Mesenteric fat pad (tissue), 1 donor: Measurements from ENCODE around the gene CHEK2. TPM values are rescaled to one million over a fixed set of nuclear protein-coding genes. Genes with fewer than 3 reads are reported as not detected.
"Not testable (repeated sequence)": the region's sequence is repeated elsewhere in the genome, so short reads cannot be mapped to it uniquely, and the experiment has no call there.

Experiments used
- DNase-seq: peaks from one replicate; pipeline ENCODE4 v3.0.0-alpha.2; 2020; ENCODE audit warnings: low spot score
- total RNA-seq: library from RNA; stranded (reverse); fragmentation: NEBNext Ultra II Directional; extraction: Animal tissue kit (Norgen Biotek cat#: 25700); gene quantifications from one replicate; pipeline ENCODE4 v1.2.1, GENCODE V29; 2021
- donor health status: DM: yes; HTN: yes; CAD: no.

CHEK2 gene
- total RNA-seq, 1 donor from 2014 or later = 5.3 TPM

DNA sequence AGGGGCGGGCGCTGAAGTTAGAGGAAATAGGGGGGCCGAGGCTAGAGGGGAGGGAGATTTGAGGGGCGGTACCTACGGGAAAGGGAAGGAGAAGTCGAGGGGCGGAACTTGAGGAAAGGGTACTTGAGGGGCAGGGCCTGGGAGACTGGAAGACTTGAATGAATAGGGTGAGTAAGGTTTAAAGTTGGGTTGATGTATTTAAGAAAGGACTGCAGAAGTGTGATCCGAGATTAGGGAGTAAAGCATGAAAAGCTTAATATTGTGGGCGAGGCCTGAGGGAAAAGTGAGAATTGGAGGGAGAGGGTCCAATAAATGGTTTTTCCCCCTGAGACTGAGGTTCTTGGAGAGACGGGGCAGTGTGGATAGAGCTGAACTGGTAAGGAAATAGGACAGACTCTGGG is 942 bp upstream of the CHEK2 start:
- DNase-seq = no peak

DNA sequence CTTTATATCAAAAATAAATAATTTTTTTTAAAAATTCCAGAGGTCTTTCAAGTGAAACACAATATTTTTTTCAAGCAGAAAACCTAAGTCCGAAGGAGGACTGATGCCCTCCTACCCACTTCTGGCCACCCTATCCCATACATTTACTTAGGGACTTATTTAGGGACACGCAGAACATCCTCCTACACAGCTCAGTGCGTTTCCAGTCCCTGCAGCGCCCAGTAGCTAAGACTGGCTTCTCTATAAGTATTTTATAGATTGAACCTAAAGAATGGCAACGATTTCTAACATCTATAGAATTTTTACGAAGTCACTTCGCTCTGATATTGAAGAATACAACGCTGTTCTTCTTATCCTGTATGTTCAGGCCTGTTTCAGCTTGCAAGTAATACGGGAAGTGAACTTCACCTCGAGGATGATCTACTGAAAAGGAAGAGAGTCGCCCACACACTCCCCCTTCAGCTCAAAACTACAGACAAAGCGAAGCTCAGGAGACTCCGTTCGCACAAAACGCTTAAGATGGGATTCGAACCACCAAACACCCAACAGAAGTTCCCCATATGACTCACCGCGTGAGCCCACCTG is 328 bp downstream of the CHEK2 start:
- DNase-seq = no peak

DNA sequence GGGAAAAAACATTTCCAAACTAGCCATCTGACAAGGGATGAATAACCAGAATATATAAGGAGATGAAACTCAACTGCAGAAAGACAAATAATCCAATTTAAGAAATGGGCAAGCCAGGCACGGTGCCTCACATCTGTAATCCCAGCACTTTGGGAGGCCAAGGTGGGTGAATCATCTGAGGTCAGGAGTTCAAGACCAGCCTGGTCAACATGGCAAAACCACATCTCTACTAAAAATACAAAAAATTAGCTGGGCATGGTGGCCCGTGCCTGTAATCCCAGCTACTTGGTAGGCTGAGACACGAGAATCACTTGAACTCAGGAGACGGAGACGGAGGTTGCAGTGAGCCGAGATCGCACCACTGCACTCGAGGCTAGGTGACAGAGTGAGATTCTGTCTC is 2.7 kb downstream of the CHEK2 start:
- DNase-seq = not testable (repeated sequence)

DNA sequence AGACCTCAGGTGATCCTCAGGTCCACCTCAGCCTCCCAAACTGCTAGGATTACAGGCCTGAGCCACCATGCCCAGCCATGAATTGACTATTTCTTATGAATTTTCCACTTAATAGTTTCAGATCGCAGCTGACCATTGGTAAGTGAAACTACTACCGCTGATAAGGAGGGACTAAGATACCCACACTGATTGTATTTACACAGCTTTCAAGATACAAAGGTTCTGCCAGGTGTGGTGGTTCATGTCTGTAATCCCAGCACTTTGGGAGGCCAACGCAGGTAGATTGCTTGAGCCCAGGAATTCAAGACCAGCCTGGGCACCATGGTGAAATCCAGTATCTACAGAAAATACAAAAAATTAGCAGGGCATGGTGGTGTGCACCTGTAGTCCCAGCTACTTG is 3.9 kb downstream of the CHEK2 start:
- DNase-seq = no peak

DNA sequence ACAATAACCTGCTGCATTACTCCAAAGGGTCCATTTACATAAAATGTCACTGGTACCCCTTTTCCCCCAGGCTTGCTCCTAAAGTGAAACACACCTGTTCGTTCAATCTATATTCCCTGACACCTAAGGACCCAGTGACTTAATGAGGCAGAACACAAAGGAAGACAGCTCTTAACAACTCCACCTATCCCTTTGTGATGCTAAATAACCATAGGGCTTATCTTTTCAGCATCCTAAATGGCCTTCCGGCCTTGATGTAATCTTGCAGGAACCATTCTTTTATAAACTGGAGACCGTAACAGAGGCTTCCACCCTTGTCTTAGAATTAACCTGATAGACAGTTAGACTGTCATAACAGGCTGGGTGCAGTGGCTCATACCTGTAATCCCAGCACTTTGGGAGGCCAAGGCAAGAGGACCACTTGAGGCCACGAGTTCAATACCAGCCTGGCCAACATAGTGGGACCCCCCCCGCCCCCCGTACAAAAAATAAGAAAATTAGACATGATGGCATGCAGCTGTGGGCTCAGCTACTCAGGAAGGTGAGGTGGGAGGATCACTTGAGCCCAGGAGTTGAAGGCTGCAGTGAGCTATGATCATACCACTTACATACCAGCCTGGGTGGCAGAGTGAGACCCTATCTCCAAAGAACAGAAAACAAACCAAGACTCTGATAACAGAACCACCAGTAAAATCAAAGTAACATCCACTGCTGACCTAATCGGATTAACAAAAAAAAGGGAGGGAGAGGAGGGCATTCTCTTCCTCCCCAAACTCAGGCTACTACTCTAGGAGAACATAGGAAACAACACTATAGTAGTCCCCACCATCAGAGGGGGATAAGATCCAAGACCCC is 5.1 kb downstream of the CHEK2 start:
- DNase-seq = no peak

DNA sequence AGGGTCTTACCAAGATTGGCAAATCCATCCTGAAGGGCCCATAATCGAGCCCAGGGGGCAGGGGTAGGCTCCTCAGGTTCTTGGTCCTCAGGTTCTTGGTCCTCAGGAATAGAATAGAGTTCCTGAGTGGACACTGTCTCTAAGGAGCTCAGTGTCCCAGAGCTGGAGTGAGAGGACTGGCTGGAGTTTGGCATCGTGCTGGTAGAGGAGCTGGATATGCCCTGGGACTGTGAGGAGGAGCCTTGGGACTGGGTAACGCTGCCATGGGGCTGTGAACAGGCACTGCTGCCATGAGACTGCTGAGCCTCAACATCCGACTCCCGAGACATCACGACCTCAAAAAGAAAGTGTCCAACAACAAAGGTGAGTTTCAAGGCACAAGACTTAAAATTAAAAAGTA is 7.2 kb downstream of the CHEK2 start:
- DNase-seq = no peak

DNA sequence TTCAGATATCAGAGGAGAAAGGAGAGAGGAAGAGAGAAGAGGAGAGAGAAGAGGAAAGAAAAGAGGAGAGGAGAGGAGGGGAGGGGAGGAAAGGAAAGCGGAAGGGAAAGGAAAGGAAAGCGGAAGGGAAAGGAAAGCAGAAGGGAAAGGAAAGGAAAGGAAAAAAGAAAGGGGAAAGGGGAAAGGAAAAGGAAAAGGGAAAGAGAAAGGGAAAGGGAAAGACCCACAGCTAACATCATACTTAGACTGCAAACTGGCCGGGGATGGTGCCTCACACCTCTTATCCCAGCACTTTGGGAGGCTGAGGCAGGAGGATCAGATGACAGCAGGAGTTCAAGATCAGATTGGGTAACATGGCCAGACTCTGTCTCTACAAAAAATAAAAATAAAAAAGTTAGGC is 11.4 kb downstream of the CHEK2 start:
- no peak for DNase-seq

DNA sequence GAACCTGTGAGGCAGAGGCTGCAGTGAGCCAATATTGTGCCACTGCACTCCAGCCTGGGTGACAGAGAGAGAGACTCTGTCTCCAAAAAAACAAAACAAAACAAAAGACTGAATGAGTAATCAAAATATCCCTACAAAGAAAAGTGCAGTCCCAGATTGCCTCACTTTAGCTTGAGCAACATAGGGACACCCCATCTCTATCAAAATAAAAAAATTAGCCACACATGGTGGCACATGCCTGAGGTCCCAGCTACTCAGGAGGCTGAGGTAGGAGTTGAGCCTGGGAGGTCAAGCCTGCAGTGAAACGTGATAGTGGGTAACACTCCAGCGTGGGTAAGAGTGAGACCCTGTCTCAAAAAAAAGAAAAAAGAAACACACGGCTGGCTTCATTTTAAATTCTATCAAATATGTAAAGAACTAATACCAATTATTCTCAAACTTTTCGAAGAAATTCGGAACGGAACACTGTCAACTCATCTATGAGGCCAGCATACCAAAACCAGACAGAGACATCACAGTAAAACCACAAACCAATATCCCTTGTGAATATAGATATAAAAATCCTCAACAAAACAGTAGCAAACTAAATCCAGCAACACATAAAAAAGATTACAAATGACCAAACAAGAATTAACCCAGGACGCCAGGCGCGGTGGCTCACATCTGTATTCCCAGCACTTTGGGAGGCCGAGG is 12.9 kb downstream of the CHEK2 start:
- no peak for DNase-seq

DNA sequence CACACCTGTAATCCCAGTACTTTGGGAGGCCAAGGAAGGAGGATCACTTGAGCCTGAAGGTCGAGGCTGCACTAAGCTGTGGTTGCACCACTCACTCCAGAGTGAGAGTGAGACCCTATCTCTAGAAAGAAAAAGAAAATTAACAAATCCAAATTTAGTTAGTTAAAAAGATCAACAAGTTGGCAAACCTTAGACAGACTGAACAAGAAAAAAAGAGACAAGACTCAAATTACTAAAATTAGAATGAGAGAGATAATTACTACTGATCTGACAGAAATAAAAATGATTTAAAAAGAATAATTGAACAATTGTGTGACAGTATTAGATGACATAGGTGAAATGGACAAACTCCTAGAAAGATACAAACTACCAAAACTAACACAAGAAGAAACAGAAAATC is 13.6 kb downstream of the CHEK2 start:
- no peak for DNase-seq

DNA sequence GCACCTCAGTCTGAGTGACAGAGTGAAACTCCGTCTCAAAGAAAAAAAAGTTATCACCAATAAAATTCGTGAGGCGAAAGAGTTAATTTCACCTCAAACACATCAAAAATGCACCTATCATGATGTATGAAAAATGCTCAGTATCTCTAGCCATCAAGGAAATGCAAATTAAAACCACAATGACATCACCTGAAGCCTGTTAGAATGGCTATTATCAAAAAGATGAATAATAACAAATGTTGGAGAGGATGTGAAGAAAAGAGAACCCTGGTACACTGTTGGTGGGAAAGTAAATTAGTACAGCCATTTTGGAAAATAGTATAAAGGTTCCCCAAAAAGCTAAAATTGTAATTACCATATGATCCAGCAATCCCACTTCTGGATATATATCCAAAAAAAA is 23.6 kb downstream of the CHEK2 start:
- no peak for DNase-seq

DNA sequence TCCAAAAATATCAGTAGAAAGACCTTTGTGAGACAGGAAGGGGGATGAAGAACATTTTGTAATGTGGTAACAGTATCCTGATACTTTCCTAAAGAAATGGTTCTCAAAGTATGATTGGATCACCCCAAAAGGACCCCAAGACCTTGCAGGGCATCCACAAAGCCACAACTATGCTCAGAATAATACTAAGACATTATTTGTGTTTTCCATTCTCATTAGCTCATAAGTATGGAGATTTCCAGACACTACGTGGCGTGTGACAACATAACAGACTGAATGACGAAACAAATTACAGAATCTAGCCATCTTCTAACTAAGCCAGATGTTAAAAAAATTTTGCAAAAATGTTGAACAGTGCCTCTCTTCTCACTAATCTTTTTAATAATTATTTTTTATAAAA is 24.9 kb downstream of the CHEK2 start:
- DNase-seq = no peak

DNA sequence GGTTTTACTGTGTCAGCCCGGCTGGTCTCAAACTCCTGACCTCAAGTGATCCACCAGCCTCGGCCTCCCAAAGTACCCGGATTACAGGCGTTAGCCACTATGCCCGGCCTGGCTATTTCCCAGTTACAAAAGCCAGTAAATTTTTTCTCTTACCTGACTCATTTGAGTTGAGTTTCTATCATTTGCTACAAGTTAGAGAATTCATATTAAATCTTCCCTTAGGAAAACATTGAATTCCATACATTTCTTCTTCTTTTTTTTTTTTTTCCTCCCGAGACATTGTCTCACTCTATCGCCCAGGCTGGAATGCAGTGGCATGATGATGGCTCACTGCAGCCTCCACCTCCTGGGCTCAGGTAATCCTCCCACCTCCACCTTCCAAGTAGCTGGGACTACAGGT is 26.0 kb downstream of the CHEK2 start:
- DNase-seq = no peak

DNA sequence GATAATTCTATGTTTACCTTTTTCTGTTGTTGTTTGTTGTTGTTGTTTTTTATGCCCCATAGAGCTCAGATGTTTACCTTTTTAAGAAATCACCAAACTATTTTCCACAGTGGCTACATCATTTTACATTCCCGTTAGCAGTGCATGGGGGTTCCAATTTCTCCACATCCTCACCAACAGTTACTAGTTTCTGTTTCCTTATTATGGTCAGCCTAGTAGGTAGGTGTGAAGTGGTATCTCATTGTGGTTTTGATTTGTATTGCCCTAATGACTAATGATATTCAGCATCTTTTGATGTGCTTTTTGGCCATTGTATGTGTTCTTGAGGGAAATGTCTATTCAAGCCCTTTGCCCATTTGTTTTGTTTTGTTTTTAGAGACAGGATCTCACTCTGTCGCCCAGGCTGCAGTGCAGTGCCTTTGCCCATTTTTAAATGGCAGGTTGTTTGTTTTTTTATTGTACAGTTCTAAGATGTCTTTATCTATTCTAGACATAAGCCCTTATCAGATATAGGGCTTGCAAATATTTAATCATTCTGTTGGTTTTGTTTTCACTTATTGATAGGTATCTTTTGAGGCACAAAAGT is 27.5 kb downstream of the CHEK2 start:
- no peak for DNase-seq

DNA sequence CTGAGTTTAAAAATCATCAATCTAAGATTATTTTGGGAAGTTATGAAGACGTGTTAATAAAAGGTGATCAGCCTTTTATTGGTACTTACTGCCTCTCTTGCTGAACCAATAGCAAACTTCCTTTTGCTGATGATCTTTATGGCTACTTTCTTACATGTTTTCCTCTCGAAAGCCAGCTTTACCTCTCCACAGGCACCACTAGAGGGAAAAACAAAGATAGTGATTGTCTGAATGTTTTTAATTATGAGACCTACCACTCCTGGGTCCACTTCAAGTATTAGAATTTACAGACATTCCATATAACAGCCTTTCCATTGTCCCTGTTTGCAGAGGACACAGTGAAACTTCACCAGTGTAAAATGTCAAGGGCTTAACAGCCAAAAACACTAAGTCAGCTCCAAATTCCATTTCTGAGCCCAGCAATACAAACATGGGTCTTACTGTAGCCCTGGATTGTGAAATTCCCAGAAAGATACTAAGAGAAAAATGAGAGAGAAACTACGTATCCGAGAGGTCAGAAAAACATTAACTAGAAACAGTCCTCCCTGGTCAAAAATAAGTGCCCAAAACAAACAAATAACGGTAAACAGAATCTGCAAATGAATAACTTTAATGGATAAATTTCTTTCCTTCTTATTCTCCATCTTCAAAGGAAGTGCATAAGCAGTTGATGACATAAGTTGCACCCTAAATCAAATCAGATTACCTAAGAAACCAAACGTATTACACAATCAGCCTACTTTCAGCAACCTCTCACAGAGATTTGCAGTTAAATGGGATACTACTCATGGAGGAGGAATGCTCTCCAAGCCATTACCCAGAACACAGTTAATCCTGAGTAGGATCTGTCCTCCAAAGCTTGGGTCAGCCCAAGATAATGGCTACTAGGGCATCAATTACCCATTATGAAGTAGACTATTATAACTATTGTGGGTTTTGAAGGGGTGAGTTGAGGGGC is 29.5 kb downstream of the CHEK2 start:
- DNase-seq = no peak

DNA sequence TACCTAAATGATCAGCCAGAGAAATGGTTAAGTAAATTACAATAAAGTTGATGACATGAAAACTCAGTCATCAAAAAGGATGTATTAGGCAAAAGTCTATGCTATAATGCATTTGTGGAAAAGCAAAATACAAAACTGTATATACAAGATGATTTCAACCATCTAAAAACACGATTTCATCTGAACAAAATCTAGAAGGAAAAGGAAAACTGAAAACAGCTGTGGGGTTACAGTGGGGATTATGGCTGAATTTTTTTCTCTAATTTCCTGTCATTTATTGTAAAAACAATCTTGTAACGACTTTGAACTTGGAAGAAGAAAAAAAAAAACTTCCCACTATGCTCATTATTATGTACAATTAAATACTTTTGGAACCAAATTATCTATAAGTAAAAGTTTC is 30.3 kb downstream of the CHEK2 start:
- DNase-seq = no peak

DNA sequence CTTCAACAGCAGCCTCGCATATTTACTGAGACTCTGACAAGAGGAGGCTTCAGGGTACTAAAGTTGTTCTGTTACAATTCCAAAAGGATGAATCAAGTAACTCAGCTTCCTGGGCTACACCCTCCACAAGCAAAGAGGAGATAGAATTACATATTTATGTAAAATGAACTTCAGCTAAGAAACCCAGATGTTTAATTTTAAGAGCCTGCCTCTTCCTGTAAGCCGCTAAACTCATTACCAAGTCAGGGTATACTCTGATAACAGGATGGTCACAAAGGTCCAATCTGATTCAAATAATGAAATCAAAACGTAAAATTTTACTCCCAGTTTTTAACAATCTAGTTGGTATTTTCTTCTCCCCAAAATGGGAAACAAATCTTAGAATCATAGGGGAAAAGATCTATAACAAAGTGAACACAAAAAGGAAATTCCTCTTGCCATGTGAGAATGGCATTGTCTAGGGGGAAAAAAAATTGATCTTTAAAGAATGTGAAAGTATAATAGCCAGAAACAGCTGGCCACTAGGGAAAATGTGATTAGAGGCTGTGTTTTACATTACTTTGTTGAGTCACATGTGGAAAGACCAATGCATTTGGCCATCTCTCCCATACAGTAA is 30.9 kb downstream of the CHEK2 start:
- no peak for DNase-seq

DNA sequence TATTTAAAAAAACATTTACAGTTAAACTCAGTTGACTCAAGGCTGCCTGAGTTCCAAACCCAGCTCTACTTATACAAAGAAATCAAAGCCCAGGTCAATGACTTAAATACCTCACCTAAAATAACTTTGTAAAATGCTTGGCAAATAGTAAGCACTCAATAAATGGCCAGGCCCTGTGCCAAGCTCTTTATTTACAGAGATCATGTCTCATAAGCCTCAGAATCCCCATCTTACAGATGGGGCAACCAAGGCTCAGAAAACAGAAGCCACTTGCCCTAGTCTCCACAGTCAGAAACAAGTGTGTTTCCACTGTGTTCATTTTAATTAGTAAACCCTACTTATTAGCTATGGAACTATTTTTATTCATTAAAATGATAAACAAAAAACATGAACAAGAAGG is 31.5 kb downstream of the CHEK2 start:
- DNase-seq = no peak

DNA sequence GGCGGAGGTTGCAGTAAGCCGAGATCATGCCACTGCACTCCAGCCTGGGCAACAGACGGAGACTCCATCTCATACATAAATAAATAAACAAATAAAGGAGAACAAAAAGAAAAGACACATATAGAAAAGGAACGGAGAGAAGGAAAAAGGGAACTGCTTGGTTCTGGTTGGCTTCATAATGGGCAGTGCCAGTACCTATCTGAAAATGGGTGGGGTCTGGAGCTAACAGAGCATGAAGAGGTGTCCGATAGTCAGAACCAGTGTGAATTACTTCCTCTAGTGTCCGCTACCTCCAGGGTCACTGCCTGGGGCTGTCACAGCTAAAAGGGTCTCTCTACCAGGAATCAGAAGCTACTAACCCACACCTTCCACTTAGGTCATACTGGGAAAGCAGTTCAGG is 34.8 kb downstream of the CHEK2 start:
- DNase-seq = no peak

DNA sequence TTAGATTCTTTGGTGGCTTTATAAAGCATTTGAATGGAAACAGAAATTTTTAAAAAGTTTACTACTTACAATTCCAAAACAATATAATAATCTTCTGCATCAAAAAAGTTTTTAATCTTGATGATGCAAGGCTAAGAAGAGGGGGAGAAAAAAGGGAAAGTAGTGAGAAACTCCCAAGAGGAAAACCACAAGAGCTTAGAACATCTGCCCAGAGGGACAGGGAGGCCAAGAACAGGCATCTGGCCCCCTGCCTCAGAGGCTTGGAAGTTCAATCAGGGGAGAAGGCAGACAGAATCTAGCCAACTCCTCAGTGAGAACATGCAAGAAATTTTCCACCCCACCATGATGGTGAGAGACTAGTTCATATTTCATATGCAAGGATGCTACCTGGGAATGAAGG is 38.2 kb downstream of the CHEK2 start:
- DNase-seq = no peak

DNA sequence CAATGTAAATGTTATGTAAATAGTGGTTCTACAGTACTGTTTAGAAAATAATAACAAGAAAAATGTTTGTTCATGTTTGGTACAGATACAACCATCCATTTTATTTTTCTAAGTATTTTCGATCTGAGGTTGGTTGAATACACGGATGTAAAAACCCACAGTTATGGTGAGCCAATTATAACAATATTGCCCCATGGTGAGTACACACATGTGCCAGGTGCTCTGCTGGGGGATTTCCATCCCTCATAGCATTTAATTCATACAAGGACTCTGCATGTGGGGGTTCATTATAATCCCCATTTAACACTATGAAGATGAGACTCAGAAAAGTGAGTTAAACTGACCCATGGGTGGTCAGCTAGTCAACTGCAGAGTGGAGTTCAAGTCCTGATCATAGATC is 38.7 kb downstream of the CHEK2 start:
- no peak for DNase-seq
